ENCODE results near the gene ETHE1.
A peak's percentile ranks its signal among the peaks of the same experiment; 100 is the strongest.

The ETHE1 gene

GRCh38 chr19:43495082-43495481 lies 31.9 kb downstream of the ETHE1 start:
- in situ Hi-C loops (cut with MboI; ENCODE audit: low sequenced_read_pairs, unreplicated experiment), result no loop called here
- TF ChIP-seq CTCF (IDR thresholded peaks at IDR 0.05; ENCODE audit: borderline replicate concordance, control extremely low read depth, extremely low read depth, insufficient read depth, missing control alignments), result no peak
- no peak for DNase-seq (ENCODE audit: low spot score)

- in situ Hi-C loops (cut with MboI; ENCODE audit: low sequenced_read_pairs, unreplicated experiment), result no loop called here
- TF ChIP-seq CTCF (IDR thresholded peaks at IDR 0.05; ENCODE audit: borderline replicate concordance, control extremely low read depth, extremely low read depth, insufficient read depth, missing control alignments), result no peak
- no peak for DNase-seq (ENCODE audit: low spot score)
These were observed 36.2 kb downstream of the ETHE1 start for GRCh38 chr19:43490759-43491158.

- in situ Hi-C loops (cut with MboI; ENCODE audit: low sequenced_read_pairs, unreplicated experiment), result no loop called here
- DNase-seq (ENCODE audit: low spot score), result no peak
- no peak for TF ChIP-seq CTCF (IDR thresholded peaks at IDR 0.05; ENCODE audit: borderline replicate concordance, control extremely low read depth, extremely low read depth, insufficient read depth, missing control alignments)
These were observed 36.9 kb downstream of the ETHE1 start for GRCh38 chr19:43489979-43490599.

- no peak for TF ChIP-seq CTCF (IDR thresholded peaks at IDR 0.05; ENCODE audit: borderline replicate concordance, control extremely low read depth, extremely low read depth, insufficient read depth, missing control alignments)
- in situ Hi-C loops (cut with MboI; ENCODE audit: low sequenced_read_pairs, unreplicated experiment), result no loop called here
- peak; percentile 70 for DNase-seq (ENCODE audit: low spot score)
These were observed 37.7 kb downstream of the ETHE1 start for GRCh38 chr19:43489310-43489709.

- in situ Hi-C loops (cut with MboI; ENCODE audit: low sequenced_read_pairs, unreplicated experiment), result no loop called here
- TF ChIP-seq CTCF (IDR thresholded peaks at IDR 0.05; ENCODE audit: borderline replicate concordance, control extremely low read depth, extremely low read depth, insufficient read depth, missing control alignments), result no peak
- no peak for DNase-seq (ENCODE audit: low spot score)
These were observed 38.8 kb downstream of the ETHE1 start for GRCh38 chr19:43488179-43488578.

GRCh38 chr19:43486412-43486811 lies 40.6 kb downstream of the ETHE1 start:
- DNase-seq (ENCODE audit: low spot score), result no peak
- in situ Hi-C loops (cut with MboI; ENCODE audit: low sequenced_read_pairs, unreplicated experiment), result no loop called here

More at GRCh38 chr19:43486412-43486811, 40.6 kb downstream of the ETHE1 start:
- no peak for TF ChIP-seq CTCF (IDR thresholded peaks at IDR 0.05; ENCODE audit: borderline replicate concordance, control extremely low read depth, extremely low read depth, insufficient read depth, missing control alignments)

Data from GM13976 (cell line).